ENCODE results near the gene MPG.

DNA sequence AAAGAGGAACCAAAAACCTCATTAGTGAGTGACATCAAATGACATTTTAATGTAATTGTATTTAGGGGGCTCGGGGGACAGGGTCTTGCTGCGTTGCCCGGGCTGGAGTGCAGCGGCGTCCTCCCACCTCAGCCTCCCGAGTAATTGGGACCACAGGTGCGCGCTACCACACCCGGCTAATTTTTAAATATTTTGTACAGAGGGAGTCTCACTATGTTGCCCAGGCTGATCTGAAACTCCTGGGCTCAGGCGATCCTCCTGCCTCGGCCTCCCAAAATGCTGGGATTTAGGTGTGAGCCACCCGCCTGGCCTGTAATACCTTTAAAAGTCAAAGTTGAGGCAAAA lies 23.8 kb upstream of the MPG start:
- TF ChIP-seq, protein P1, sequence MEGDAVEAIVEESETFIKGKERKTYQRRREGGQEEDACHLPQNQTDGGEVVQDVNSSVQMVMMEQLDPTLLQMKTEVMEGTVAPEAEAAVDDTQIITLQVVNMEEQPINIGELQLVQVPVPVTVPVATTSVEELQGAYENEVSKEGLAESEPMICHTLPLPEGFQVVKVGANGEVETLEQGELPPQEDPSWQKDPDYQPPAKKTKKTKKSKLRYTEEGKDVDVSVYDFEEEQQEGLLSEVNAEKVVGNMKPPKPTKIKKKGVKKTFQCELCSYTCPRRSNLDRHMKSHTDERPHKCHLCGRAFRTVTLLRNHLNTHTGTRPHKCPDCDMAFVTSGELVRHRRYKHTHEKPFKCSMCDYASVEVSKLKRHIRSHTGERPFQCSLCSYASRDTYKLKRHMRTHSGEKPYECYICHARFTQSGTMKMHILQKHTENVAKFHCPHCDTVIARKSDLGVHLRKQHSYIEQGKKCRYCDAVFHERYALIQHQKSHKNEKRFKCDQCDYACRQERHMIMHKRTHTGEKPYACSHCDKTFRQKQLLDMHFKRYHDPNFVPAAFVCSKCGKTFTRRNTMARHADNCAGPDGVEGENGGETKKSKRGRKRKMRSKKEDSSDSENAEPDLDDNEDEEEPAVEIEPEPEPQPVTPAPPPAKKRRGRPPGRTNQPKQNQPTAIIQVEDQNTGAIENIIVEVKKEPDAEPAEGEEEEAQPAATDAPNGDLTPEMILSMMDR (IDR thresholded peaks at IDR 0.05) = no peak
- no peak for TF ChIP-seq ZFX (IDR thresholded peaks at IDR 0.05; ENCODE audit: borderline replicate concordance)
